ENCODE data around the gene PNRC1. TPM values are rescaled to one million over a fixed set of nuclear protein-coding genes. Genes with fewer than 3 reads are reported as not detected.

Gene PNRC1
- polyA plus RNA-seq, 1 of the 3 experiments (the other 2 are of a cell fraction), result 7.8 TPM

DNA sequence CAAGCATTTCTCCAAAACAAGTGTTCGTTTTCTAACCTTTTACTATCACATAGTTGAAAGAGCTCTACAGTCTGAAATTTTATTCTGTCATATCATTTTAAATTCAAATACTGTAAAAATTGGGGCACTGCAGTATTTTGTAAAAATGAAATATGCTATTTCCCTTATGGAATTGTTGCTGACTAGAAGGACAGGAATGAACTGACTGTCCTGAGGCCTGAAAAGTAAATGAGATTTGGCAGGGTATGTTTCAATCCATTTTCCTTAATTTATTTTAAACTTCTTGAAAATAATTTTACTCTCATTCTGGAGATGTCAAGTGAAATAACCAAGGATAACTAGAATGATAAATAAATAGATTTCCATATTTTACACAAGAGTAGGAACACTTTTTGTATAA, 11.9 kb upstream of the PNRC1 start:
- H3K36me3 ChIP-seq (replicated peaks in 1 of 2; ENCODE audit: control insufficient read depth in 1 of 2, insufficient read depth in 2 of 2, low read length in 1 of 2), result no peaks in the 10 kb centered on the region
- no peaks in the 10 kb centered on the region for H3K79me2 ChIP-seq (ENCODE audit: insufficient read depth)
- no peaks in the 10 kb centered on the region for H3K27me3 ChIP-seq (ENCODE audit: insufficient read depth)
- no peaks in the 10 kb centered on the region for H3K4me1 ChIP-seq (ENCODE audit: control insufficient read depth in 1 of 2, insufficient read depth in 2 of 2, low read depth in 1 of 2, low read length in 1 of 2)
- no peak overlapping the region for H2AFZ ChIP-seq (ENCODE audit: low read depth)
- no peak for DNase-seq
- no peak overlapping the region for H3K9ac ChIP-seq
- H3K9me3 ChIP-seq, result no peaks in the 10 kb centered on the region
- no peak overlapping the region for H3K4me2 ChIP-seq
- H3F3A ChIP-seq (replicated peaks; ENCODE audit: insufficient read depth), result no peaks in the 10 kb centered on the region
- CTCF ChIA-PET, result interaction anchor here (2.2 kb wide), 1 partner anchor 12 kb away, joined by 5 read pairs; the partner anchor contains the start of gene PNRC1
- 30% methylated on average over 1 of the region's 1 CpG for whole genome bisulfite sequencing (ENCODE audit: low lambda C conversion rate)
- POLR2A ChIA-PET, result no interaction called here
- H3K4me3 ChIP-seq (ENCODE audit: low read depth in 2 of 2, low read length in 1 of 2), result no peak overlapping the region
- TF ChIP-seq YY1 (IDR thresholded peaks at IDR 0.05; ENCODE audit: low read depth) (no peak), TEAD4 (IDR thresholded peaks at IDR 0.05; ENCODE audit: borderline replicate concordance, insufficient read depth) (no peak), FOXJ3 (CRISPR knock-in tag; IDR thresholded peaks at IDR 0.05) (no peak)
- TF ChIP-seq, protein P1, sequence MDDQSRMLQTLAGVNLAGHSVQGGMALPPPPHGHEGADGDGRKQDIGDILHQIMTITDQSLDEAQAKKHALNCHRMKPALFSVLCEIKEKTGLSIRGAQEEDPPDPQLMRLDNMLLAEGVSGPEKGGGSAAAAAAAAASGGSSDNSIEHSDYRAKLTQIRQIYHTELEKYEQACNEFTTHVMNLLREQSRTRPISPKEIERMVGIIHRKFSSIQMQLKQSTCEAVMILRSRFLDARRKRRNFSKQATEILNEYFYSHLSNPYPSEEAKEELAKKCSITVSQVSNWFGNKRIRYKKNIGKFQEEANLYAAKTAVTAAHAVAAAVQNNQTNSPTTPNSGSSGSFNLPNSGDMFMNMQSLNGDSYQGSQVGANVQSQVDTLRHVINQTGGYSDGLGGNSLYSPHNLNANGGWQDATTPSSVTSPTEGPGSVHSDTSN (IDR thresholded peaks at IDR 0.05), result peak; percentile 60
- H3K9me2 ChIP-seq, result no peaks in the 10 kb centered on the region
- no peaks in the 10 kb centered on the region for H4K20me1 ChIP-seq (ENCODE audit: insufficient read depth)
- H3K27ac ChIP-seq (ENCODE audit: low read depth in 2 of 2, low read length in 1 of 2), result no peak overlapping the region

DNA sequence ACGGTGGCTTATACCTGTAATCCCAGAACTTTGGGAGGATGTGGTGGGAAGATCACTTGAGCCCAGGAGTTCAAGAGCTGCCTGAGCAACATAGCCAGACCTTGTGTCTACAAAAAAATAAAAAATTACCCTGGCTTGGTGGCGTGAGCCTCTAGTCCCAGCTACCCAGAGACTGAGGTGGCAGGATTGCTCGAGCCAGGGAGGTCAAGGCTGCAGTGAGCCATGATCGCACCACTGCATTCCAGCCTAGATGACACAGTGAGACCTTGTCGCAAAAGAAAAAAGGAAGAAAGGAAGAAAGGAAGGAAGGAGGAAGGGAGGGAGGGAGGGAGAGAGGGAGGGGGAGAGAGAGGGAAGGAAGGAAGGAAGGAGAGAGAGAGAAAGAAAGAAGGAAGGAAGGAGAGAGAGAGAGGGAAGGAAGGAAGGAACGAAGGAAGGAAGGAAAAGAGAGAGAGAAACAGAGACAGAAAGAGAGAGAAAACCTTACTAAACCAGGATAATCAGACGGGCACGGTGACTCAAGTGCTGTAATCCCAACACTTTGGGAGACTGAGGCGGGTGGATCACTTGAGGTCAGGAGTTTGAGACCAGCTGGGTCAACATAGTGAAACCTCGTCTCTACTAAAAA, 10.9 kb upstream of the PNRC1 start:
- H4K20me1 ChIP-seq (ENCODE audit: insufficient read depth), result no peaks in the 10 kb centered on the region
- no peaks in the 10 kb centered on the region for H3K9me2 ChIP-seq
- H3K27ac ChIP-seq (ENCODE audit: low read depth in 2 of 2, low read length in 1 of 2), result no peak overlapping the region
- H3K79me2 ChIP-seq (ENCODE audit: insufficient read depth), result no peaks in the 10 kb centered on the region
- no peaks in the 10 kb centered on the region for H3K4me1 ChIP-seq (ENCODE audit: control insufficient read depth in 1 of 2, insufficient read depth in 2 of 2, low read depth in 1 of 2, low read length in 1 of 2)
- DNase-seq, result no peak
- H3K36me3 ChIP-seq (replicated peaks in 1 of 2; ENCODE audit: control insufficient read depth in 1 of 2, insufficient read depth in 2 of 2, low read length in 1 of 2), result no peaks in the 10 kb centered on the region
- H2AFZ ChIP-seq (ENCODE audit: low read depth), result no peak overlapping the region
- CTCF ChIA-PET, result no interaction called here
- H3K9me3 ChIP-seq, result no peaks in the 10 kb centered on the region
- H3F3A ChIP-seq (replicated peaks; ENCODE audit: insufficient read depth), result no peaks in the 10 kb centered on the region
- H3K27me3 ChIP-seq (ENCODE audit: insufficient read depth), result no peaks in the 10 kb centered on the region
- H3K4me2 ChIP-seq, result no peak overlapping the region
- no peak overlapping the region for H3K9ac ChIP-seq
- WGBS (ENCODE audit: low lambda C conversion rate), result 87% methylated on average over 10 of the region's 10 CpGs
- POLR2A ChIA-PET, result interaction anchor here (1.0 kb wide), 1 partner anchor 11 kb away, joined by 4 read pairs; the partner anchor contains the start of gene PNRC1
- no peak overlapping the region for H3K4me3 ChIP-seq (ENCODE audit: low read depth in 2 of 2, low read length in 1 of 2)
- TF ChIP-seq ELF1 (IDR thresholded peaks at IDR 0.05) (no peak), GABPA (IDR thresholded peaks at IDR 0.05; ENCODE audit: low read depth) (no peak), RAD21 (IDR thresholded peaks at IDR 0.05; ENCODE audit: low read length) (no peak), MEF2A (IDR thresholded peaks at IDR 0.05; ENCODE audit: borderline replicate concordance, low read depth) (no peak), RFX5 (IDR thresholded peaks at IDR 0.05; ENCODE audit: low read length) (no peak), MXI1 (IDR thresholded peaks at IDR 0.05; ENCODE audit: low read depth, low read length) (no peak), SIN3A (IDR thresholded peaks at IDR 0.05; ENCODE audit: borderline replicate concordance, low read depth, low read length) (no peak), POLR2AphosphoS5 (IDR thresholded peaks at IDR 0.05; ENCODE audit: low read depth, low read length) (no peak), EZH2phosphoT487 (IDR thresholded peaks at IDR 0.05; ENCODE audit: borderline replicate concordance, low read depth) (no peak), SMC3 (IDR thresholded peaks at IDR 0.05; ENCODE audit: low read depth, low read length) (no peak), JUND (IDR thresholded peaks at IDR 0.05) (no peak)
- TF ChIP-seq, protein P2, sequence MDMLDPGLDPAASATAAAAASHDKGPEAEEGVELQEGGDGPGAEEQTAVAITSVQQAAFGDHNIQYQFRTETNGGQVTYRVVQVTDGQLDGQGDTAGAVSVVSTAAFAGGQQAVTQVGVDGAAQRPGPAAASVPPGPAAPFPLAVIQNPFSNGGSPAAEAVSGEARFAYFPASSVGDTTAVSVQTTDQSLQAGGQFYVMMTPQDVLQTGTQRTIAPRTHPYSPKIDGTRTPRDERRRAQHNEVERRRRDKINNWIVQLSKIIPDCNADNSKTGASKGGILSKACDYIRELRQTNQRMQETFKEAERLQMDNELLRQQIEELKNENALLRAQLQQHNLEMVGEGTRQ (IDR thresholded peaks at IDR 0.05; ENCODE audit: borderline replicate concordance, low read depth, low read length), result no peak
- TF ChIP-seq, protein P3, sequence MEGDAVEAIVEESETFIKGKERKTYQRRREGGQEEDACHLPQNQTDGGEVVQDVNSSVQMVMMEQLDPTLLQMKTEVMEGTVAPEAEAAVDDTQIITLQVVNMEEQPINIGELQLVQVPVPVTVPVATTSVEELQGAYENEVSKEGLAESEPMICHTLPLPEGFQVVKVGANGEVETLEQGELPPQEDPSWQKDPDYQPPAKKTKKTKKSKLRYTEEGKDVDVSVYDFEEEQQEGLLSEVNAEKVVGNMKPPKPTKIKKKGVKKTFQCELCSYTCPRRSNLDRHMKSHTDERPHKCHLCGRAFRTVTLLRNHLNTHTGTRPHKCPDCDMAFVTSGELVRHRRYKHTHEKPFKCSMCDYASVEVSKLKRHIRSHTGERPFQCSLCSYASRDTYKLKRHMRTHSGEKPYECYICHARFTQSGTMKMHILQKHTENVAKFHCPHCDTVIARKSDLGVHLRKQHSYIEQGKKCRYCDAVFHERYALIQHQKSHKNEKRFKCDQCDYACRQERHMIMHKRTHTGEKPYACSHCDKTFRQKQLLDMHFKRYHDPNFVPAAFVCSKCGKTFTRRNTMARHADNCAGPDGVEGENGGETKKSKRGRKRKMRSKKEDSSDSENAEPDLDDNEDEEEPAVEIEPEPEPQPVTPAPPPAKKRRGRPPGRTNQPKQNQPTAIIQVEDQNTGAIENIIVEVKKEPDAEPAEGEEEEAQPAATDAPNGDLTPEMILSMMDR (IDR thresholded peaks at IDR 0.05), result no peak
- TF ChIP-seq, protein P4, sequence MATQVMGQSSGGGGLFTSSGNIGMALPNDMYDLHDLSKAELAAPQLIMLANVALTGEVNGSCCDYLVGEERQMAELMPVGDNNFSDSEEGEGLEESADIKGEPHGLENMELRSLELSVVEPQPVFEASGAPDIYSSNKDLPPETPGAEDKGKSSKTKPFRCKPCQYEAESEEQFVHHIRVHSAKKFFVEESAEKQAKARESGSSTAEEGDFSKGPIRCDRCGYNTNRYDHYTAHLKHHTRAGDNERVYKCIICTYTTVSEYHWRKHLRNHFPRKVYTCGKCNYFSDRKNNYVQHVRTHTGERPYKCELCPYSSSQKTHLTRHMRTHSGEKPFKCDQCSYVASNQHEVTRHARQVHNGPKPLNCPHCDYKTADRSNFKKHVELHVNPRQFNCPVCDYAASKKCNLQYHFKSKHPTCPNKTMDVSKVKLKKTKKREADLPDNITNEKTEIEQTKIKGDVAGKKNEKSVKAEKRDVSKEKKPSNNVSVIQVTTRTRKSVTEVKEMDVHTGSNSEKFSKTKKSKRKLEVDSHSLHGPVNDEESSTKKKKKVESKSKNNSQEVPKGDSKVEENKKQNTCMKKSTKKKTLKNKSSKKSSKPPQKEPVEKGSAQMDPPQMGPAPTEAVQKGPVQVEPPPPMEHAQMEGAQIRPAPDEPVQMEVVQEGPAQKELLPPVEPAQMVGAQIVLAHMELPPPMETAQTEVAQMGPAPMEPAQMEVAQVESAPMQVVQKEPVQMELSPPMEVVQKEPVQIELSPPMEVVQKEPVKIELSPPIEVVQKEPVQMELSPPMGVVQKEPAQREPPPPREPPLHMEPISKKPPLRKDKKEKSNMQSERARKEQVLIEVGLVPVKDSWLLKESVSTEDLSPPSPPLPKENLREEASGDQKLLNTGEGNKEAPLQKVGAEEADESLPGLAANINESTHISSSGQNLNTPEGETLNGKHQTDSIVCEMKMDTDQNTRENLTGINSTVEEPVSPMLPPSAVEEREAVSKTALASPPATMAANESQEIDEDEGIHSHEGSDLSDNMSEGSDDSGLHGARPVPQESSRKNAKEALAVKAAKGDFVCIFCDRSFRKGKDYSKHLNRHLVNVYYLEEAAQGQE (IDR thresholded peaks at IDR 0.05; ENCODE audit: low read depth, low read length), result no peak
- TF ChIP-seq, protein P5, sequence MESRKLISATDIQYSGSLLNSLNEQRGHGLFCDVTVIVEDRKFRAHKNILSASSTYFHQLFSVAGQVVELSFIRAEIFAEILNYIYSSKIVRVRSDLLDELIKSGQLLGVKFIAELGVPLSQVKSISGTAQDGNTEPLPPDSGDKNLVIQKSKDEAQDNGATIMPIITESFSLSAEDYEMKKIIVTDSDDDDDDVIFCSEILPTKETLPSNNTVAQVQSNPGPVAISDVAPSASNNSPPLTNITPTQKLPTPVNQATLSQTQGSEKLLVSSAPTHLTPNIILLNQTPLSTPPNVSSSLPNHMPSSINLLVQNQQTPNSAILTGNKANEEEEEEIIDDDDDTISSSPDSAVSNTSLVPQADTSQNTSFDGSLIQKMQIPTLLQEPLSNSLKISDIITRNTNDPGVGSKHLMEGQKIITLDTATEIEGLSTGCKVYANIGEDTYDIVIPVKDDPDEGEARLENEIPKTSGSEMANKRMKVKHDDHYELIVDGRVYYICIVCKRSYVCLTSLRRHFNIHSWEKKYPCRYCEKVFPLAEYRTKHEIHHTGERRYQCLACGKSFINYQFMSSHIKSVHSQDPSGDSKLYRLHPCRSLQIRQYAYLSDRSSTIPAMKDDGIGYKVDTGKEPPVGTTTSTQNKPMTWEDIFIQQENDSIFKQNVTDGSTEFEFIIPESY (IDR thresholded peaks at IDR 0.05; ENCODE audit: borderline replicate concordance, low read depth), result no peak
